ENCODE data around the gene SDK1. TPM values are rescaled to one million over a fixed set of nuclear protein-coding genes. Genes with fewer than 3 reads are reported as not detected.
A peak's percentile ranks its signal among the peaks of the same experiment; 100 is the strongest.

Gene SDK1
- total RNA-seq, 1 experiment from 2014 or later: 6.0 TPM

DNA sequence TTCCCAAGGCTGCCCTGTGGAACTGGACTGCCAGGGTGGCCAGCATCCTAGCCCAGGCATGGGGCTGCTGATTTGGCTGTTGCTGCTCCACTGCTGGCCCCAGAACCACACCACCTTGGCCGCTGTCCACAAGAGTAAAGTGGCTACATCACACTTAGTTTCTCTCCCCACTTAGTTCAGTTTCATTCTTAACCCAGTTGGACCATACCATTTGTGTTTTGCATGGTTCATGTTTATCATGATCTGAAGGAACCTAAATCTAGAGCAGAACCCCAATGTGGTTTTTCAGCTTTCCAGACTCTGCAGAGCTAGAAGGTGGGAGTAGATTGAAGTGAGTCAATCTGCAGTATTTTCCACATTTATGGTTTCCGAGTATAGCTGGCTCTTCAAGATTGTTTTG is 32.8 kb downstream of the SDK1 start:
- DNase-seq: no peak
- Histone ChIP-seq H3K27me3 (no peaks in the 10 kb centered on the region), H3K4me1 (no peaks in the 10 kb centered on the region), H3K9me3 (replicated peaks) (no peaks in the 10 kb centered on the region; the same call in 1 of the 2 replicates), H3K27ac (no peak overlapping the region), H3K4me3 (no peak overlapping the region), H3K36me3 (no peaks in the 10 kb centered on the region)

DNA sequence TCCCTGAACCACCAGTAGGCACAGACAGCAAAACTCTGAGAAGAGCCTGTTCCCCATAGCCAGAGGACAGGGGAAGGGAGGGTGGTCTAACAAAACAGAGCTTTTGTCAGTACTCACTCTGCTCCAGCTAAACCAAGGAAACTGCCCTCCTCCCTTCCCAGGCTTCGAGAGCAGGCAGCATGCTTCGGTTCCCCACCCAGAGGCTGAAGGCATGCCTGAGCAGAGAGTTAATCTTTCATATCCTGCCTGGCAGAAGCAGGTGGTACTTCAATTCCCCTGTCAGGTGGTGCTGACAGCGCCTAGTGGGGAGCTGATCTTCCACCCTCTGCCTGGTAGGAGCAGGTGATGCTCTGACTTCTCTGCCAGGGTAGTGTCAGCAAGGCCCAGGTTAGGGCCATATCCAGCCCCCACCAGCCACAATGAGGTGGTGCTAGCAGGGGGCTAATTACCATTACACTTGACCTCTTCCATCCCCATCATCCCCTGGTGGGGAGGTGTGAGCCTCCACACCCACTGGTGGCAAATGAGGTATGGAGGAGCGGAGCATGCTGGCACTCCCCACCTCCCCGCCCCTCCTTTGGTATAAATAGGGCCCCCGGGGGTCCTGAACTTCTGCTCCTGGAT is 35.1 kb downstream of the SDK1 start:
- H3K27ac ChIP-seq: no peak overlapping the region
- no peaks in the 10 kb centered on the region for H3K4me1 ChIP-seq
- DNase-seq: peak; percentile 14 to 45
- no peaks in the 10 kb centered on the region for H3K27me3 ChIP-seq
- H3K4me3 ChIP-seq: no peak overlapping the region
- H3K9me3 ChIP-seq (replicated peaks): no peaks in the 10 kb centered on the region
- H3K36me3 ChIP-seq: no peaks in the 10 kb centered on the region

DNA sequence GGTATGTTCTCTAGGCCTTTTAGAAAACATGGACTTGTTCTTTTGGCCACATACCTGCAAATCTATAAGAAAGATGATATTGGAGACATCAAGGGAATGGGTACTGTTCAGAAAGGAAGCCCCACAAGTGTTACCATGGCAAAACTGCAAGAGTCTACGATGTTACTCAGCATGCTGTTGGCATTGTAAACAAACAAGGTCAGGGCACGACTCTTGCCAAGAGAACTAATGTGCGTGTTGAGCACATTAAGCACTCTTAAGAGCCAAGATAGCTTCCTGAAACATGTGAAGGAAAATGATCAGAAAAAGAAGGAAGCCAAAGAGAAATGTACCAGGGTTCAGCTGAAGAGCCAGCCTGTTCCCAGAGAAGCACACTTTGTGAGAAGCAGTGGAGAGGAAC is 37.1 kb downstream of the SDK1 start:
- no peak for DNase-seq
- no peaks in the 10 kb centered on the region for H3K4me1 ChIP-seq
- H3K9me3 ChIP-seq (replicated peaks): no peaks in the 10 kb centered on the region
- no peak overlapping the region for H3K4me3 ChIP-seq
- H3K27me3 ChIP-seq: no peaks in the 10 kb centered on the region
- H3K27ac ChIP-seq: no peak overlapping the region
- H3K36me3 ChIP-seq: no peaks in the 10 kb centered on the region; the same call in 1 of the 2 replicates

DNA sequence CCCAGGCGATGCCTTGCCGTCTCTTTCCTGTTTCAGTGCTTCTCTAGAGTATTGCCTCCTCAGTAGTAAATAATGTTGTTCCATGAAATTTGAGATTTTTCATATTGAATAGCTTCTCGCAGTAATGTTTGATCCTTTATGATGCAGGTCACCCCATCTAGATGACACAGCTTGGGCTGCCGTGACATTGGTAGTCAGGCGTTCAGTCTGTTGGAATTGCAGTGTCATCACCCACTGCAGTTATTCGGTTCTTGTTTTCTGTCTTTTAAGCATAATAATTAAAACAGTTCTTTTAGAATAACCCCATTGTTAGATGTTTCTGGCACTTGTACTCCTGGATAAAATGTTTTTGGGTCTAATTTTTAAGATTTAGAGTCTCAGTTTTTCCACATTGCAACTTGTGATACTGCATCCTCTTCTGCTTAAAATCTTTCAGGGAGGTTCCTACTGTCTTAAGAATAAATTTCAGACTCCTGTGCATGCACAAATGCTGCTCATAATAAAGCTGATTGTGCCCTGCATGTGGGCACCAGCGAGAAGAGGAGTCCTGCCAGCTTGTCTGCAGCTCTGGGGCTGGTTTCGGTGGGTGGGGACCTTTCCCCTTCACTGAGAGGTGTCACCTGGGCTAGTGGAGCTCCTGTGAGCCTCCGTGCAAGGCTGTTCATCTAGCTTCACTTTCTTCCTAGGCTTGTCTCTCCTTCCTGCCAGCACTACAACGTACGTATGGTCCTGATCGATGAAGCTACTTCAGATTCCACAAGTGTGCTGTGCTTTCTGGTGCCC is 44.8 kb downstream of the SDK1 start:
- no peaks in the 10 kb centered on the region for H3K9me3 ChIP-seq (replicated peaks)
- H3K36me3 ChIP-seq: no peaks in the 10 kb centered on the region; the same call in 1 of the 2 replicates
- no peak overlapping the region for H3K4me3 ChIP-seq
- no peak for DNase-seq
- H3K27ac ChIP-seq: no peak overlapping the region
- no peaks in the 10 kb centered on the region for H3K27me3 ChIP-seq
- no peaks in the 10 kb centered on the region for H3K4me1 ChIP-seq

DNA sequence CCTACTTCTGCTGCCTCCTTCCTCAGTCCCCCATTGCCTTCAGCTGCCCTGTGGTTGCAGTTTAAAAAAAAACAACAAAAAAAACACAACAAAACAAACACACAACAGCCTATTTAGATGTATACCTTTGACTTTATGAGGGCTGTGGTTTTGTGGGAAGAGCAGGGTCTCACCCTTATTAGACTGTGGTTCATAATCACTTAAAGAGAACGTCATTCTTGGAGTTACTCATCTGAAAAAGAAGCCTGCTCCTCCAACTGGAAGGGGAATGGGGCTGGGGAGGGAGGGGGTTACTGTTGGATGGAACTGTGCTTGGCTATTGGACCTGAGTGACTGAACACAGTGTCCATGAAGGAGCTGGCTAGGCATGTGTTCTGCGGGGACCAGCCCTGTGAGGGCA is 48.1 kb downstream of the SDK1 start:
- H3K36me3 ChIP-seq: no peaks in the 10 kb centered on the region
- H3K9me3 ChIP-seq (replicated peaks): no peaks in the 10 kb centered on the region
- H3K27me3 ChIP-seq: no peaks in the 10 kb centered on the region
- H3K4me1 ChIP-seq: no peaks in the 10 kb centered on the region
- no peak for DNase-seq
- no peak overlapping the region for H3K27ac ChIP-seq
- no peak overlapping the region for H3K4me3 ChIP-seq

DNA sequence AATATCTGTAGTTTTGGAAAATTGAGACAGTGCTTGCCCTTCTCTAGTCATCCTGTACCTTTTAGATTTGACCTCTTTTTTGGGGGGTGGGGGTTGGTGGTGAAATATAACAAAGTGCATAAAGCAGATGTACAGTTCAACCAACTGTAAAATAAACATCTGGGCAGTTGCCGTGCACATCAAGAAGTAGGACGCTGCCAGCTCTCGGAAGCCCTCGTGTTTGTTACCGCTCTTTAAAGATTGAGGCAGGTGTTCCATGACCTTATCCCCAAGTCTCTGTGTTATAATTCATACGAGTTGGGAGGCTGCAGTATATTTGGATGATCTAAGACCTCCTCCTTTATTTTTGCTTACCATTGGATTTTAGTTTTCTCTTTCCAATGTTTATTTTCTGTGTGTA is 55.1 kb downstream of the SDK1 start:
- Histone ChIP-seq H3K36me3 (no peaks in the 10 kb centered on the region), H3K9me3 (replicated peaks) (no peaks in the 10 kb centered on the region), H3K4me3 (no peak overlapping the region), H3K27ac (no peak overlapping the region), H3K27me3 (no peaks in the 10 kb centered on the region), H3K4me1 (peaks cover 10% of the 10 kb centered on the region)
- DNase-seq: peak; percentile 27 to 70

DNA sequence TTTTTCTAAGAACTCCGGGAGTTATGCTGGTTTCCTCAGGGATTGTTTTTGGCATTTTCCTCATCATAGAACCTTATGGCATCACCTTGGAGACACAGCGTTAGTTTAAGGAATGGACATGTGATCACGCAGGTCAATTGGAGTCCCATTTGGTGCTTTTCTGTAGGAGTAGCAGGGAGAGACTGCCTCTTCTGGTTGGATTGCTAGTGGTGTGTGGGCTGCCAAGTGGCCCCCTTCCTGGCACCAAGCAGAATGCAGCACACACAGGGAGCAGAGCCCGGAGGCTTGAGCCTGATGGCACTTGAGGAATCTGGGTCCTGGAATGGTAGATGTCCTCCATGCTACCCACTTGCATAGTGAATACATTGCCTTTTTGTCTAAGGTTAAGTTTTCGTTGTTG is 57.9 kb downstream of the SDK1 start:
- Histone ChIP-seq H3K4me1 (peaks cover 10% of the 10 kb centered on the region), H3K4me3 (no peak overlapping the region), H3K27ac (no peak overlapping the region), H3K36me3 (no peaks in the 10 kb centered on the region), H3K9me3 (replicated peaks) (no peaks in the 10 kb centered on the region), H3K27me3 (no peaks in the 10 kb centered on the region)
- DNase-seq: no peak

DNA sequence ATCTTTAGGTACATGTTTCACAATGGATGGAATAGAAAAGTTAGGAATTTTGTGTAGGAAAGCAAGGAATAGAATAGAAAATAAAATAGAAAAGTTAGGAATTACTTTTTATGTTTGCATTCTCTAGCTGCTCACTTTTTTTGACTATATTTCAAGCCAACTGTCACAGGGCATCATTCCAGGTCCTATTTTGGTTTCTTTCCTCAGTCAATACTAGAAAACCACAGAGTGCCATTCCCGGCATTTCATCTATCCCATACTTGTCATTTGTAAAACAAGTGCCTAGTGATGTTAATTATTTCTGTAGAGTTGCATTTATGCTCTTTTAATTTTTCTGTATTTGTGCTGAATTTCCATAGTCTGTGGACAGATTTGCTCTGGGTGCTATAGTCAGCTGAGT is 66.2 kb downstream of the SDK1 start:
- 0 out of 2 replicates have a peak, but pooled peaks cover 4% of the 10 kb centered on the region for H3K4me1 ChIP-seq
- H3K4me3 ChIP-seq: no peak overlapping the region
- DNase-seq: no peak
- no peaks in the 10 kb centered on the region for H3K27me3 ChIP-seq
- no peaks in the 10 kb centered on the region for H3K36me3 ChIP-seq
- no peaks in the 10 kb centered on the region for H3K9me3 ChIP-seq (replicated peaks)
- H3K27ac ChIP-seq: no peak overlapping the region

DNA sequence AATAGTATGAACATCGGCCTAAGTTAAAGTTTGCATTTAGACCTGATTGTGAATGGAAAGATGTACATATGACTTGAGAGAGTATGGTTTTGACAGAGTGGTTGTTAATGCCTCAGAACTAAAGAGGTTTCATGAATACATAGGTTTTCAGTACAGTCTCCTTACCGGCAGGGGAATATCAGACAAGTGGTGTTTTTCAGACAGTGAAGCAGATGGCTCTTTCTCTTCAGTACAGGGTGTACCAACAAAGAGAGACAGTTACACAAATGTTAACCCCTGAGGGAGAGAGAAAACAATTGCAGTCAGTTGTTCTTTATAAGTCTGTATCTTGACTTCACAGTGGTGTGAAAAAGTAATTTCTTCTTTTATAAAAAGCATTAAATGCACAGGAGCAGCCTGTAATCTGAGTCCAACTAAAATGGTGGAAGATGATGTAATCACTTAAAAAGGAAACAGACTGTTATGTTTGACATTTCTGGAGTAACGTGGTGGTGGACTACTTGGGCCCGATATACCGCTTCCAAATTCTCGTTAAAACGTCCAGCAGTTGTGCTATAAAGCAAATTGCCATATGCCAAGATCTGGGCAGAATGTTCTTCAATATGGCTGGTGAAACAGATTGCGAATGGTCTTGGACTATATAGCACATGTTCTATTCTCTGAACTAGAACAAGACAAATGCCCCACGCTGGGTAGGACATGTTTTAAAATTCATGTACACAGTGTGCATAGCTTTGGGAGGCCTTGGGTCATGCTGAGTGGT is 69.2 kb downstream of the SDK1 start:
- Histone ChIP-seq H3K36me3 (no peaks in the 10 kb centered on the region), H3K27ac (no peak overlapping the region), H3K4me3 (no peak overlapping the region), H3K4me1 (0 out of 2 replicates have a peak, but pooled peaks cover 4% of the 10 kb centered on the region), H3K9me3 (replicated peaks) (no peaks in the 10 kb centered on the region), H3K27me3 (no peaks in the 10 kb centered on the region)
- no peak for DNase-seq

DNA sequence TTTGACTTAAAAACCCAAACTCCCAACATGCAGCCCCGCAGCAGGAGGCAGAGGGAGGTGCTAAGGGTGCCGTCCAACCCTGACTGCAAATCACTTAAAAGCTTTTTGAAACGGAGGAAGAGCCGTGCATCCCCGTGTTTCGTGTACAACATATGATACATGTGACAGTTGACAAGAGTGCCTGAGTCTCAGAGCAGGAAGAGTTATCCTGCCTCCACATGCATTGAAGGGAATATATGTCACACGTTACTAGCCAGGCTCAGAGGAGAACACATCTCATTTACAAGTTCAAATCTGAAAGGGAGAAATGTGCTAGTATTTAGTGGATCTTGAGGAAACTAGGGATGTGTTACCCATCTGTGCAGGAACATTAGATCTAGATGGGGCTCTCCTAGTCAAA is 69.9 kb downstream of the SDK1 start:
- no peak for DNase-seq
- Histone ChIP-seq H3K27ac (no peak overlapping the region), H3K36me3 (no peaks in the 10 kb centered on the region), H3K9me3 (replicated peaks) (no peaks in the 10 kb centered on the region), H3K4me3 (no peak overlapping the region), H3K4me1 (0 out of 2 replicates have a peak, but pooled peaks cover 4% of the 10 kb centered on the region), H3K27me3 (no peaks in the 10 kb centered on the region)

DNA sequence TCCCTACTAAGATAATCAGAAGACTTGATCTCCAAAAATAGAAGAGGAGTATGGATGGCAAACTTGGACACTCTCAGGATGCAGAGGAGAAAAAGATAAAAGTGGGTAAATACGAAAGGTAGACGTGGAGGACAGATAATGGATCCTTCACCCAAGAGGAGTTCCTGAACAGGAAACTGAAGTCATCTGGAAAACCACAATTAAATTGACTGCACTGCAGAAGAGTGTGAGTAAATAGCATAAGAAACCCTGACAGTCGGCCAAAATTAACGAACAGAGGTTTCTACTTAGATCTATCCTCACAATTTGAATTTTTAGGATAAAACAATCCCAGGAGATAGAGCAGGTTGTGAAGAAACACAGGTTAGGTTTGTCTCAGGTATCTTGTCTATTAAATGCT is 70.5 kb downstream of the SDK1 start:
- no peaks in the 10 kb centered on the region for H3K27me3 ChIP-seq
- H3K9me3 ChIP-seq (replicated peaks): no peaks in the 10 kb centered on the region
- H3K4me3 ChIP-seq: no peak overlapping the region
- no peak for DNase-seq
- H3K27ac ChIP-seq: no peak overlapping the region
- no peaks in the 10 kb centered on the region for H3K36me3 ChIP-seq
- H3K4me1 ChIP-seq: 0 out of 2 replicates have a peak, but pooled peaks cover 4% of the 10 kb centered on the region

DNA sequence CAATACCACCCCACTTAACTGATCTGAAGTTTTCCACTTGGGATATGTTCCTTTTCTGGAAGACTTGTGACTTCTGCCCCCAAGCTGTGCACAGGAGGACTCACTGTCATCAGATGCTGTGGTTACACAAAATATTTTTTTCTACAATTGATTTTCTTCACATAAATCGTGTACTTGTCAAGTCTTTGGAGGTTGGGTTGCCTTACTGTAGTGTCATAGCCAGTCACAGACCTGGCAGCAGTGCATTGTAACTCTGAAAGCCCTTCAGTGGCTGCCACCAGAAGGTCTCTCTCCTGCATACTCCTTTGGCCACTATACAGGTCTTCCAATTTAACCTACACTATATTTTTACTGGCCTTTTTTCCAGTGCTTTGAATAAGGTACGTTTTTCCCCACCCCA is 73.2 kb downstream of the SDK1 start:
- no peak for DNase-seq

DNA sequence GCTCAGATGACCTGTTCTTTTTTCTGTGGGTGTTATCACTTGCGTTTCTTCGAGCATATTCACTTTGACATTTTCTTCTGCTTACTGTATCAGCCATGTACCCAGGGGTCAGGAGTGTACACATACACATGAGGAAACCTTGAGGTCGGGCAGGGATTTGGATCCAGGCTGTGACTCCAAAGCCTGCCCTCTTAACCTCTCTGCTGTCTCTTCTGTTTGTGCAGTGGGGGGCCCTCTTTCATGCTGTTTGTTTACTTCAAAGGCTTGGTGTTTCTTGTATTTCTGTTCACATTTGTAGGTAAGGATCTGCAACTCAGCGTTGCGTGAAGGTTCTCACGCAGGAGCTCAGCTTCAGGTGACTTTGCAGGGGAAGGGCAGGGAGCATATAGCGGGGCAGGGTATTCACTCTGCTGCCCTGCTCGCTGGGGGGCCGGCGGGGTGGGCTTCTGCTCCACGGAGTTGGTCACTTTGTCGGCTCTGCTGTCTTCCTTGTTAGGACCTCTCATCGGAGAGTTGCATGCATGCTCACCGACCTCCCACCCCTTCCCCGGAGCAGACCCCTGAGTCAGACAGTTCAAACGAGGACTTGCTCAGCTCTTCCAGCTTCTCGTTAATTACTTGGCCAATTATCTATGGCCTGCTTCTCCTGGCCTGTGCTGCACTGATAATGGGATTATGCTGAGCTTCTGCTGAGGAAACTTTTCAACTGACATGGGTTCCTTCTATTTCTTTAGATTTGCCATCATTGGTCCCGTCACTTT is 77.5 kb downstream of the SDK1 start:
- no peaks in the 10 kb centered on the region for H3K4me1 ChIP-seq
- H3K36me3 ChIP-seq: no peaks in the 10 kb centered on the region
- H3K4me3 ChIP-seq: no peak overlapping the region
- H3K27me3 ChIP-seq: no peaks in the 10 kb centered on the region
- no peak overlapping the region for H3K27ac ChIP-seq
- no peaks in the 10 kb centered on the region for H3K9me3 ChIP-seq (replicated peaks)
- DNase-seq: no peak

More for the DNA sequence above, 73.2 kb downstream of the SDK1 start:
- Histone ChIP-seq H3K9me3 (replicated peaks) (no peaks in the 10 kb centered on the region), H3K36me3 (no peaks in the 10 kb centered on the region), H3K27ac (no peak overlapping the region), H3K27me3 (no peaks in the 10 kb centered on the region), H3K4me3 (no peak overlapping the region), H3K4me1 (no peaks in the 10 kb centered on the region)

DNA sequence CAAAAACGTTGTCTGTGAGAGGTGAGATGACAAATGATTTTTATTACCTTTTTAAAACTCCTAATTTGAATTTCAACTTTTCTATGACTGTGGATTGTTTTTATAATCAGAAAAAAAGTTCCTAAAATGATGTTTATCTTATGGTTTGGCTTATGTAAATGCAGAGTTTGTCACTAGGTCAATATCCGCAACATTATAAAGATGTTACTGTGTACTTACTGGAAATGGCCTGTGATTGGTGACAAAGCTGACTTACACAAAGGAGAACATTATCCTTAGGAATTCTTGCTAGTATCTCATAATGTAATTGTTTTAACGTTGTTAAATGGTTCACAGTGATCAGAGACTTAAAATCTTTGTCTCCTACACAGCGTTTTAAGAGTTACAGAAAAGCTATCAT is 79.0 kb downstream of the SDK1 start:
- Histone ChIP-seq H3K36me3 (no peaks in the 10 kb centered on the region), H3K27ac (no peak overlapping the region), H3K9me3 (replicated peaks) (no peaks in the 10 kb centered on the region), H3K4me1 (no peaks in the 10 kb centered on the region), H3K4me3 (no peak overlapping the region), H3K27me3 (no peaks in the 10 kb centered on the region)
- DNase-seq: no peak

Measured in SJCRH30 (cell line).